Measurements from ENCODE around the gene ZNF782.
"Not testable (repeated sequence)": the region's sequence is repeated elsewhere in the genome, so short reads cannot be mapped to it uniquely, and the experiment has no call there.

DNA sequence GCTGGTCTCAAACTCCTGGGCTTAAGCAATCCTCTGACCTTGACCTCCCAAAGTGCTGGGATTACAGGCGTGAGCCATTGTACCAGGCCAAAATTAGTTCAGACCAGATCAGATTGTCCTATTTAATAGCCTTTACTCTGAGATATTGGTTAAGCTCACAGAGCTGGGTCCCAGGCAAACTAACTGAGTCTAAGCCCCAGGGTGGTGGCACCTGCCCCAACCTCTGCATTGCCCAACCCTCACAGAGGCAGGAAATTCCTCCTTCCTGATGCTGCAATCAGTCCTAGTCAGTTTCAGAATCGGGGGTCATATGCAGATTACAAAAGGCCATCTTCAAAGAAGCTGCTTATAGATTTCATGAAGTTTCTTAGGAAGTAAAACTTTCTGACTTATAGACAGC lies 45.7 kb upstream of the ZNF782 start:
- not testable (repeated sequence) for TF ChIP-seq EZH2 (IDR thresholded peaks at IDR 0.05; ENCODE audit: insufficient read depth, poor library complexity, severe bottlenecking); EZH2phosphoT487 (IDR thresholded peaks at IDR 0.05; ENCODE audit: insufficient read depth, low read depth)
